GM18861 (cell line): ENCODE results near the gene WDR3.
"Not testable (repeated sequence)": the region's sequence is repeated elsewhere in the genome, so short reads cannot be mapped to it uniquely, and the experiment has no call there.

ENCODE experiments used
- ATAC-seq: cut with Tn5 transposase; IDR thresholded peaks from one replicate; pipeline ENCODE4 v1.9.1; 2021; ENCODE audit not compliant: unreplicated experiment

WDR3 gene

DNA sequence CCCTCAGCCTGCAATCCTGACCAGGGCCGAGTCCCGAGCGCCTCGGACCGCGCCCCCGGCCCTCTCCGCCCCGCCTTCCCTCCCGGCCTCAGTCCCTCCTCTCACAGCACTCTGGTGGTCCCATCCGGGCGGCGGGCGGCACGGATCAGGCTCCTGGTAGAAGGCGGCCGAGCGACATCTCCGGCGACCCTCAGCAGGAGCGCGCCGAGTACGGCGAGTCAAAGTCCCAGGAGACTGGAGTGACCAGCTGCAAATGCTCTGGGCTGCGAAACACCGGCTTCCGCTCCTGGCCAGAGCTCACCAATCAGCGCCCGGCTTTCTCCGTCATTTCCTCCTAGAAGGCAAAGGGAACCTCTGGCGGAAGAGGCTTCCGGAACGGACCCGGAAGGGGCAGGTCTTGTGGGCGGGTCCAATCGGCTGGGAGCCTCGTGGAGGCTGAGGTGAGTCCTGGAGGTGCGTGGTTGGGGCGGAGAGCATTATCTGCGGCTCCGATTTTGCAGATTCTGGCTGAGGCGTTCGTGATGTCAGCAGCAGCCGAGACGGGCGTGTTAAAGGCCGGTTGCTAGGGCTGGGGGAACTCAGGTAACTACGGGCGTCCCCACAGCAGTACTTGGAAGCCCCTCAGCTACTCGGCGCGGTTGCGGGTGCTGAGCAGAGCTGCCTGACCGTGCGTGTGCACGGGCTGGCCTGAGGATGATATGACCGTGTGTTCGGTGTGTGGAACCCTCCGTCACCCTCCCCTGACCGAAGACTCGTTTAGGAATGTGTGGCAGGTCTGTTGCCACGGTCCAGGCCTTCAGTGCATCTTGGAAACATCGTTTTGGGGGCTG is at the start of gene WDR3, which contains the start of gene GDAP2:
TSS of gene WDR3 (plus strand) at position 397 of the 830 bp plus-strand sequence. CDS start 3,581 bp downstream, outside the sequence.
TSS of gene GDAP2 (minus strand) at position 279 of the 830 bp plus-strand sequence. CDS start 9,264 bp downstream, outside the sequence.
- ATAC-seq, result peak; percentile 91

DNA sequence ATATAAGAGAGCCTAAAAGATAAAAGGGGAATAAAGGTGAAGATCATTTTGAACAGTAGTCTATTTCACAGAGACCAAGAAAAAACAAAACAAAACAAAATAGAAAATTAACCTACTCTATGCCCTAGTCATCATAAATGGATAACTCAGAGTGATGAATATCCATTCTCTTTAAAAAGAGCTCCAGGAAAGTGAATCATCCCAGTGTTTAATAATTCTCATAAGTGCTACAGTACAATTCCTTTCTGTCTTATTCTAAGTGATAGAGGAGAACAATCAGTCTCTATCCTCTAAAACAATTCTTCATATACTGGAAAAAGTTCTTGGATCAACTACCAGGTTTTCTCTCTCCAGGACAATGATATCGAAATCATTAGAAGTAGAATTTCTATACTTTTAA is 45.9 kb upstream of the WDR3 start:
- ATAC-seq, result no peak

DNA sequence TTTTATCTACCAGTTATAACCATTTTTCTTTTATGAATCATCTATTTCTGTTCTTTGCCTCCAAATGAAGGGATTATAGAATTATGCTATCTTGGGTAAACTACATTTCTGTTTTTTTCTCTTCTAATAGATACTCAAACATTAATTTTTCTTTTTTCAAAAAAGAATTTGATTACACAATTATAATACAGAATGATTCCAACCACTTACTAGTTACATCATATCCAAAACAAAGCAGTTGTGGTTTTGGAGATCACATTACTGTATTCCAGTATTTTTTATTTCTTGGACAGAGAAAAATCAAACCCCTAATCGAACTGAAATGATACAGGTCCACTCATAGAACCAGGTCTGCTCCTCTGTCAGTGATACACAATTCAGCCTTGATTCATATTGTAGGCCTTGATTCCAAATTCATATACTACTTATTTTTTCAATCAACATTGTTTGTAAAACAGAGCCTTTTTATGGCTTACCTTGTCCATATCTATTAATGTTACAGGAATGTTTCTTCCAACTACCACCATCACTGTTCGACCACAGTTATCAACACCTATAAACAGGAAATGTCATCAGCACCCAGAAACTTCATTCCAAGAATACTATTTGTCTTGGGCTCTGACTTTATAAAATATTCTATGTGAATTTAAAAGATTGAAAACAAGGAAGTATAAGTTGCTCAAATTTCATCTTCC is 43.3 kb upstream of the WDR3 start:
- ATAC-seq, result no peak

DNA sequence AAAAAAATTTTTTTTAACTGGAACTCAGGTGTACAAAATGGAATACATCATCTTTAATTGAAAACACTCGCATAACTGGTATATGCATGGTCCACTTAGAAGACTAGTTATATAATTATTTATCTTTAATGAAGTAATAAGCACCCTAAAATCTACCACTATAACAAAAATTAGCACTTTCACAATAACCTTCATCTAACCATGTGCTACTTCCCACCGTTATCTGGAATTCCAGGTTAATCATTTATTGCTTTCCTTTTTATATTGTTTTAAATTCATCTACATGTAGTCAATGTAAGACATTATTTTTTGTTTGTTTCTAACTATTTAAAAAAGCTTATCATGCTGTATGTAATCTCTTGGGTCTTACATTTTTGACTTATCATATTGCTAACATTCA is 39.1 kb upstream of the WDR3 start:
- no peak for ATAC-seq

DNA sequence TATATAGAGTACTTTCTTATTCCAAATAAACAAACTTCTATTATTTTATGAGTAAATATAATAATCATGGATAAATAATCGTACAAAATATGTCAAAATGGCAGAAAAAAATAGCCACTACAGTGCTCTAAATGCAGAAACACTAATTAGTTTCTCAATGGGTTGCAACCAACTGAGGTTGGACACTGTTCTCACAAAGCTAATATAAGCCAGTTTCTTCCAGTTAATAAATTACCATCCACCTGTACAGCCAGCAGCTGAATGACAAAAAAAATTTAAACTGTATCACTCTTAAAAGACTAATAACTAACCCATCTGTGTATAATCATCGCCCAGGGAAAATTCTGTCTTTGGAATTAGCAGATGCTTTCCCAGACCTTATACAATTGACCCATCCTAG is 37.0 kb upstream of the WDR3 start:
- peak; percentile 69 for ATAC-seq

DNA sequence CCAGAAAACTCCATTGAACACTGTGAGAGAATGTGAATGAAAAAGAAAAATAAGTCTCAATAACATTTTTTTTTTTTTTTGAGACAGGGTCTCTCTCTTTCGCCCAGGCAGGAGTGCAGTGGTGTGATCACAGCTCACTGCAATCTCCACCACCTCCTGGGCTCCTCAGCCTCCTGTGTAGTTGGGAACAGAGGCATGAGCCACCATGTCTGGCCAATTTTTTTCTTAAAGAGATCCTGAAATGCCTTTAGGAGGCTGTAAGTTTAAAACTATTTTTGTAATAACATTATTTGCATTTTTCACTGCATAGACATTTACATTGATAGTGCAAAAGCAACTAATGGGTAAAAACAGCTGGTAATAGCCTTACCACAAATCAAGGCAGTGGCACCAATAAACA is 35.5 kb upstream of the WDR3 start:
- ATAC-seq, result no peak

DNA sequence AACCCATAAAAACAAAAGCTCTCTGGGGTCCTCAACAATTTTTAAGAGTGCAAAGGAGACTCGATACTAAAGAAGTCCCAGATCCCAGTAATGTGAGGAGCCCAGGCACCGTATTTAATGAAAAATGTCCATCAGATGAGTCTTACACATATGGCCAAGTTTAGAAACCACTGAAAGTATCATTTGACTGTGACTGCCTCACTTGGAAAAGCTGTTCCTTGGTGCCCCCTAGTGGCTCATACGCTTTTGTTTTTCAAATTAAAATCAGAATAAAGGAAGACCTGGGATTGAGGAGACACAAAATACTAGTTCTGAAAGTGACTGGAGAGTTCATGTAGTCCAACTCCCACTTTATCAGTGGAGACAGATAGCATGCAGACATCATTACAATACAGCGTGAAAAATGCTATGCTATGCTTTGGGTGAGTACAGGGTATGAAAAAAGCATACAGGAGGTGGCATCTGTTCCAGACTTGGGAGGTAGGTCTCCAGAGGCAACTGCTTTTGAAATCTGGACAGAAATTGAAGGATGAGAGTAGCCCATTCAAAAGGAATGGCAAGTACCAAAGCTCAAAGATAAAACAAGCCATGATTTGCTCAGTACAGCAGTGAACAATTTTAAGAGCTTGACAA is 33.9 kb upstream of the WDR3 start:
- peak; percentile 71 for ATAC-seq

DNA sequence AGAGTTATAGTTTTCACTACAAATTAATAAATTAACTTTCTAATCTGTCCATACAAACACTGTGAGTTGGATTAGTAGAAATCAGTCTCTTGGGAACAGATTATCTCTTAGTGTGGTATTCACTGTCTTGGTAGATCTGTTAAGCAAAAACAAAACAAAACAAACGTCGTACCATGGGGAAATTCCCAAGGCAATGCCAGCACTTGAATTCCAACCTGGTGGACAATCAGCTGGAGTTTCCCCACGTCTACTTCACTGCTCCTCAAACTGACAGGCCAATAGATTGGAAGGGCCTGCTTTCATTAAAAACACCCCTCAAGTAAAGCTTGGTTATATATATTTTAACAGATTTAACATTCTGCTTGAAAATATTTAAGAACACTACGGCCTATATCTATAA is 32.0 kb upstream of the WDR3 start:
- no peak for ATAC-seq

DNA sequence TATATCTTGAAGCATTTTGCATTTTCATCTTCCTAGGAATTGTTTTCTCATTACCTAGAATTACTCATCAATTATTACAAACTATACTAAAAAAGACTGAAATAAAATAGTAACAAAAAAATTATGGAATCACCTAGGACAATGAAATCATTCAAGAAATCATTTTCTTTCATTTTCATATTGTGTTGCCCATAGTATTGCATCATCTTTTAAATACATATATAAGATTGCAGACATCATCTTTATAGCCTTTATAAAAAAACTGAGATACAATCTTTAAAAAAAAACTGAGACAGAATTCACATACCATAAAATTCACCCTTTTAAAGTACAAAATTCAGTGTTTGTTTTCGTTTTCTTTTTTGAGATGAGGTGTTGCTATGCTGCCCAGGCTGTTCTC is 29.7 kb upstream of the WDR3 start:
- ATAC-seq, result no peak

DNA sequence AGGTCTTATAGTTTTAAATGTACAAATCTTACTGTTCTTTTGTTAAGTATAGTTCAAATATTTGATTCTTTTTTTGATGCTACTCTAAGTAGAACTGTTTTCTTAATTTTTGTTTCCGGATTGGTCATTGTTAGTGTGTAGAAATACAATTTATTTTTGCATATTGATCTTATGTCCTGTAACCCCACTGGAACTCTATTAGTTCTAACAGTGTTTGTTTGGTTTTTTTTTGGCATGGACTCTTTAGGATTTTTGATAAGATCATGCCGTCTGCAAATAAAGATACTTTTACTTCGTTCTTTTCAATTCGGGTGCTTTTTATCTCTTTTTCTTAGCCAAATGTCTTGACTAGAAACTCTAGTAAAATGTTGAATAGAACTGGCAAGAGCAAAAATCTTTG is 26.6 kb upstream of the WDR3 start:
- ATAC-seq, result no peak

DNA sequence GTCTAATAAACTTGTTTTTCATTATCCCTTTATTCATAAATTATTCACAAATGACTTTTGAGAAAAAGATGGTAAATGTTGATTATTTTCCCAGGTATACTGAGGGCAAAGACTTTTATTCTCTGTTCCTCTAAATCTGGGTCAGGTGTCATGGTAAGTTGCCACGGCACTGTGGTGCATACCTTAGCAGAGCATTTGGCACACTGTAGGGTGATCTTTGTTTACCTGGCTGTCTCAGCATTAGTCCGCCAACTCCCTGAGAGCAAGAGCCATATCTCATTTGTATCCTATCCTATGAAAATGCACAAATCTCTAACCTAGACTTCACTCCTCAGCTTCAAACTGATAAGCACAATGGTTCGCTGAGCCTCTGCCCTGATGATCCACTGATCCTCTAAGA is 25.1 kb upstream of the WDR3 start:
- ATAC-seq, result no peak

DNA sequence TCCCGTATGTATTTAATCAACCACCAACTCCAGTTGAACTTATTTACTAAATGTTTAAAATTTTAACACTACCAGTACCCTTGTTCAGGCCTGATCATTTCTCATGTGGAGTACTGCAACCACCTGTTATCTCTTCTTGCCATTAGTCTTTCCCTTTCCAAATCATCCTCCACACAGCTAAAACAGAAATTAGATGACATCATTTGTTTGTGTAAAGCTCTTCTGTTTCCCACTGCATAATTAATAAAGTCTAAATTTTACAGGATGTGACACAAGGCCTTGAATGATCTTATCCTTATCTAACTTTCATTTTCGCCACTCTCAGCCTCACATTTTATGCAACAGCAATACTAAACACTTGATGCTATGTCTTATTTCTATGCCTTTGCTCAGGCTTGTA is 24.5 kb upstream of the WDR3 start:
- no peak for ATAC-seq

DNA sequence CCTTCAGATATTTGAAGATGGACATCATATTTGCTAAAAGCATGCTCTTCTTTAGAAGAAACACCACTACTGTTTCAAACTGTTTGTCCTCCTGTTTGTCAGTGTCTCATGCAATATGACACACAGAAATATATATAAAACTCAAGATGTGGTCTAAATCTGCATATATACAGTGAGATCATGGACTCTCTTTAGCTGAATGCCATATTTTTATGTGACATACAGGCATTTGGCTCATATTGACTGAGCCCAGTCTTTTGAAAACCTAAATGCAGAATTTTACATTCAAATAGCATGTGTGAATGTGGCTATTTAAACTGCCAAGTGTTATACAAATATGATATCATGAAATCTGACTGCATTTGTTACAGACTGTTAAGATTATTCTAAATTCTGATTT is 18.5 kb upstream of the WDR3 start:
- no peak for ATAC-seq

DNA sequence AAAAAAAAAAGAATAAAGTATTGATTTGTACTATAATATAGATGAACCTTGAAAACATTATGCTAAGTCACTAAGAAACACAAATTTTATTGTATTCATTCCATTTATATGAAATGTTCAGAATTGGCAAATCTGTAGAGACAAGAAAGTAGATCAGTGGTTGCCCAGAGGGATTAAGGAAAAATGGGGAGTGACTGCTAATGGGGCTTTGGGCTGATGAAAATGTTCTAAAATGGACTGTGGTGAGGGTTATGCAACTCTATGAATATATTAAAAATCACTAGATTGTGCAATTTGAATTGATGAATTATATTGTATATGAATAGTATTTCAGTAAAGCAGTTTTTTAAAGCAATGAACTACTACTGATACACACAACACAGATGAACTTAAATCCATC is 10.2 kb upstream of the WDR3 start:
- no peak for ATAC-seq

DNA sequence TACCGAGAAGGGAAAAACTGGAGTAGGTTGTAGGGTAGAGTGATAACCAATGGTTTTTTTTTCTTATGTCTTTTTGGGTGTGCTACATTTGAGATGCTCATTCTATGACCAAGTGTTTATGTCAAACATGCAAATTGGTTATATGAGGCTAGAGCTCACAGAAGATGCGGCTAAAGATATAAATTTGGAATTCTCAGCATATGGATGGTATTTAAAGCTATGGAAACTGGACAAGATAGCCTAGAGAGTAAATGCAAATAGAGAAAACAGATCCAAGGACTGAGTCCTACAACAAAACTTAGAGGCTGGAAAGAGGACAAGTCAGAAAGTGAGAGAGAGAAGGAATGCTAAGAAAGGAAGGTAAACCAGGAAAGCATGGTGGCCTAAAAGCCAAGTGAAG is 7.5 kb upstream of the WDR3 start:
- no peak for ATAC-seq

DNA sequence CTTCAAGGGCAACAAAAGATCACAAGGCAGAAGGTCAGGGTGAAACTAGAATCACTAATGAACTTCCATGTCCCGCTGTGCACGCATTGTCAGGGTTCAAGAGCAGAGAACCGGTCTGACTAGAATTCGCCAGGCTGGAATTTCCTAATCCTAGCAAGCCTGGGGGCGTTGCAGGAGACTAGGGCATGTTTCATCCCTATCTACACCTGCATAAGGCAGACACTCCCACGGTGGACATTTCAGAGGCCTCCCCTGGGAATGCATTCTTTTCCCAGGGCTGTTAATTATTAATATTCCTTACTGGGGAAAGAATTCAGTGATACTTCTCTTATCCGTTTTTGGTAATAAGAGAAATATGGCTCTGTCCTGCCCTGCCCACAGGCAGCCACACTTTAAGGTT is 6.8 kb upstream of the WDR3 start:
- ATAC-seq, result not testable (repeated sequence)

DNA sequence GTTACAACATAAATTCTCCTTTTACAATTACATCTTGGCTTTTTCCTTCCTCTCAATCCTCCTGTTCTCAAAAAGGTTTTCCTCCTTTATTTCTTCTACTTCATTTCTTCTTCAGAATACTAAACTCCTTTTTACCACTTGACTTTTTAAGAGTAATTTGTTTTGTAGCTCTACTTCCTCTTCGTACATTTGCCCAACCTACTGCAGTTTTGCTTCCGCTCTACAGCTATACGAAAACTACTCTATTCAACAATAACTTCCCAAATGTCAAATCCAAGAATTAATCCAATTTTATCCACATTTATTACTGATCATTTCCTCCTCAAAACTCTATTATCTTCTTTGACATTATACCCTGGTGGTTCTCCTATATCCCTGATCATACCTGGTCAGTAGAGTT is 3.6 kb upstream of the WDR3 start:
- ATAC-seq, result no peak

DNA sequence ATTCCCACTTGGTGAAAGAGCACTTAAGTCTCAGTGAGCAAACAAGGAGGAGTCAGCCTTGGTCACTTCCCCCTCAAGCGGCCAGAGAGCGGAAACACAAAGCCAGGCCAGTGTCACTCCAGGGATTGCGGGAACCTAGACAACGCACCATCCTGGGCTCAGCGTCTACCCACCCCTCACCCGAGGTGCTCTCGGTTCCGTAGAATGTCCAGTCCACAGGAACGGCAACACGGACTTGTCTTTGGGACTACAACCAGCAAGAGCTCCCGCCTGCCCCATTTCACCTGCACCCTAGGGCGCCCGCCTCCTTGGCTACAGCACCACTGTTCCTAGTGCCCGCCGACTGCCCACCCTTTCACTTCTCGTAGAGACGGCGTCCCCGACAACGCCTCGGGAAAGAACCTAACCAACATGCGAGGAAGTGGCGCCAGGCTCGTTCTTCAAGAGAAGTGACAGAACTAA is 627 bp upstream of the WDR3 start:
- ATAC-seq, result peak; percentile 26

DNA sequence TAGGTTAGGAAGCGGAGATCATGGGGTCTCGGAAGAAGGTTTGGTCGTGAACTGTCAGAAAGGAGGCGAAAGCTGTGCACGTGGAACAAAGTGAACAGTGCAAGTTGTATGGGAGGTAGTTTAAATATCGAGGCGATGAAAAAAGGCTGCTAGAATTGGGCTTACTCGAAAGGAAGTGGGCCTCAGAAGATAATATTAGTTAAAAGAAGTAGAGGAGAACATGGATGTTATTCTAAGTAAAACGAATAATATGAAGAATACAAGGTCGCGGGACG is 571 bp downstream of the WDR3 start:
- ATAC-seq, result no peak

DNA sequence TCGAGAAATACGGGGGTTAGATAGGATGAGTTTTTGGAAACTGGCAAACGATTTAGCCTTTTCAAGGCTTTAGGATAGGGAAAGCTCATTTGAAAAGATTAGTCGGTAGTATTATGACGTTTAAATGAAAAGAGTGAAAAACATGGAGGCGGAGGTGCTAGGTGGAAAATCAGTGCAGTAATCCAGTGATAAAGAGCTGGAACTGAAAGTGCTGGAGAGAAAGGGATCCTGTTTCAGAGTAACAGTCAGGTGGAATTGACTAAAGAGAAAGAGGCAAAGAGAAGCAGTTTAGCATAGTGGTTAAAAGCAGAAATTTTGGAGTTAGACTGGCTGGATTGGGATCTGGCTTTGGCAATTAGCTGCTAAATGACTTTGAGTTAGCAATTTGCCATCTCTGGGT is 945 bp downstream of the WDR3 start:
- no peak for ATAC-seq

DNA sequence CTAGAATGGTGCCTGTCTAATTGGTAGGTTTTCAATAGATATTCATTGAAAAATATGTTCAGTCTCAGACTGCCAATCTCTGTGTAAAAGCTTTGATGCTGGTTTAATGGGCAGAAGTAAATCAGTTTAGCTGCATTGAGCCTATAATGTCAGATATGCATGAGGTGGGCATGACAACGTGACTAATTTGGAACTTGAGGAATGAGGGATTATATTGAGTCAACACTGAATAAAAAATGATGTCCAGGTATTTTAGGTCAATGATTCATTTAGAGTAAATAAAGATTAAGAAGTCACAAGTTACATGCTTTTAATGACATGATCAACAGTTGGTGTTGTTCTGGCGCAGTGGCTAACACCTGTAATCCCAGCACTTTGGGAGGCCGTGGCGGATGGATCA is 3.0 kb downstream of the WDR3 start:
- ATAC-seq, result no peak

DNA sequence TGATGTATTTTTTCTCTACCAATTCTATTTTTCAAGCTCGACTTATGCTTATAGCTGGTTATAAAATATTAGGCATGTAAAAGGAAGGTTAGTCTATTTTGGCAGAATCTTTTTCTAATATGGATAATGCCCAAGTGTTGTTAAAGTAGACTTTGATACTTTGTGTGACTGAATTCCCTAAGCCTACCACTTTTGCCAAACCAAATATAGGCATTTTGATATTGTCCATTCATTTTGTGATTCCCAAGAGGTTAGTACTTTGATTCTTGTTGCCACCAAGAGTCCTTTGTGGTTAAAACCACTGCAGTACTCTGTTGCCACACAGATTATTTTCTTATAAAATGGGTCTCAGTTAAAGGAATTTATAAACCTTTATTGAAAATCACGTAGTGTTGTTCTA is 4.2 kb downstream of the WDR3 start:
- ATAC-seq, result no peak
